CD14-positive monocyte (primary cell): ENCODE data around the gene MBNL2. TPM values are rescaled to one million over a fixed set of nuclear protein-coding genes. Genes with fewer than 3 reads are reported as not detected.

Experiments
- DNase-seq, 3 donors: peaks; one replicate each; pipeline ENCODE4 v3.0.0-alpha.2; 2011 to 2022
- H2AFZ ChIP-seq: 2 replicates; pipeline ENCODE4 v1.6.0; 2012; ENCODE audit warnings: mild to moderate bottlenecking, low read depth, low read length, inconsistent platforms; ENCODE audit not compliant: insufficient read depth, poor library complexity, severe bottlenecking
- H3K27ac ChIP-seq, 2 donors: 1 replicate in 1 of 2; 2 replicates in 1 of 2; pipeline ENCODE4 v1.5.1; 2012 to 2013; ENCODE audit warnings: low read length in 2 of 2, control low read depth in 1 of 2, inconsistent platforms in 1 of 2, low read depth in 1 of 2, mild to moderate bottlenecking in 1 of 2
- H3K27me3 ChIP-seq, 2 donors: one replicate each; pipeline versions ENCODE4 v1.6.0 to v1.6.1; 2011 to 2013; ENCODE audit warnings: low read length in 2 of 2; ENCODE audit not compliant: control insufficient read depth in 2 of 2, insufficient read depth in 2 of 2
- H3K36me3 ChIP-seq, 2 donors: replicated peaks in 1 of 2; 1 replicate in 1 of 2; 2 replicates in 1 of 2; pipeline versions ENCODE4 v1.5.1 to v1.6.1; 2012 to 2013; ENCODE audit warnings: low read length in 2 of 2, control low read depth in 1 of 2, inconsistent platforms in 1 of 2, mild to moderate bottlenecking in 1 of 2; ENCODE audit not compliant: insufficient read depth in 2 of 2, control insufficient read depth in 1 of 2
- H3K4me1 ChIP-seq, 2 donors: 1 replicate in 1 of 2; 2 replicates in 1 of 2; pipeline versions ENCODE4 v1.5.1 to v1.6.1; 2012 to 2013; ENCODE audit warnings: low read length in 2 of 2, control low read depth in 1 of 2, inconsistent platforms in 1 of 2, mild to moderate bottlenecking in 1 of 2, moderate library complexity in 1 of 2; ENCODE audit not compliant: insufficient read depth in 2 of 2, control insufficient read depth in 1 of 2
- H3K4me2 ChIP-seq: replicated peaks from 2 replicates; pipeline ENCODE3; 2012; ENCODE audit warnings: low read length, moderate library complexity, mild to moderate bottlenecking; ENCODE audit not compliant: poor library complexity, severe bottlenecking; ENCODE audit errors: extremely low read depth
- H3K4me3 ChIP-seq, 3 experiments: fragments of 200-600 bp in 1 of 3; sonication (generic) in 1 of 3; replicated peaks in 1 of 3; 1 replicate in 2 of 3; 2 replicates in 1 of 3; pipeline ENCODE4 v1.5.1; 2011 to 2013; ENCODE audit warnings: low read length in 3 of 3, mild to moderate bottlenecking in 3 of 3, control low read depth in 2 of 3, low read depth in 2 of 3, inconsistent platforms in 1 of 3, moderate library complexity in 1 of 3
- H3K79me2 ChIP-seq: 2 replicates; pipeline ENCODE4 v1.6.0; 2012; ENCODE audit warnings: mild to moderate bottlenecking, control low read depth, inconsistent platforms, low read length, moderate library complexity; ENCODE audit not compliant: insufficient read depth
- H3K9ac ChIP-seq: 2 replicates; pipeline ENCODE4 v1.6.0; 2017; ENCODE audit warnings: low read length, mild to moderate bottlenecking; ENCODE audit not compliant: insufficient read depth, poor library complexity, severe bottlenecking
- H3K9me3 ChIP-seq, 2 donors: replicated peaks in 1 of 2; 1 replicate in 1 of 2; 2 replicates in 1 of 2; pipeline versions ENCODE4 v1.5.1 to v1.6.1; 2012 to 2013; ENCODE audit warnings: low read length in 2 of 2, control low read depth in 1 of 2; ENCODE audit not compliant: control insufficient read depth in 1 of 2, insufficient read depth in 1 of 2
- H4K20me1 ChIP-seq: 2 replicates; pipeline ENCODE4 v1.6.0; 2012; ENCODE audit warnings: mild to moderate bottlenecking, low read length, control low read depth, moderate library complexity; ENCODE audit not compliant: insufficient read depth
- H3K27ac Mint-ChIP-seq, 7 donors: one replicate each; pipeline ENCODE4 v1.8.0; 2020; ENCODE audit warnings: mild to moderate bottlenecking in 7 of 7, mixed read lengths in 7 of 7, moderate library complexity in 6 of 7, inconsistent platforms in 2 of 7
- H3K27me3 Mint-ChIP-seq, 3 donors: one replicate each; pipeline ENCODE4 v1.8.0; 2021 to 2022; ENCODE audit warnings: low read depth in 3 of 3, mild to moderate bottlenecking in 3 of 3, mixed read lengths in 3 of 3, moderate library complexity in 3 of 3, inconsistent platforms in 1 of 3
- H3K36me3 Mint-ChIP-seq, 2 donors: one replicate each; pipeline ENCODE4 v1.8.0; 2020; ENCODE audit warnings: mixed read lengths in 2 of 2, inconsistent platforms in 1 of 2, mild to moderate bottlenecking in 1 of 2
- H3K4me1 Mint-ChIP-seq: one replicate; pipeline ENCODE4 v1.8.0; 2020; ENCODE audit warnings: mild to moderate bottlenecking, mixed read lengths
- H3K4me3 Mint-ChIP-seq, 2 donors: one replicate each; pipeline ENCODE4 v1.8.0; 2020; ENCODE audit warnings: mild to moderate bottlenecking in 2 of 2, mixed read lengths in 2 of 2, moderate library complexity in 1 of 2
- H3K9me3 Mint-ChIP-seq, 7 donors: one replicate each; pipeline ENCODE4 v1.8.0; 2020 to 2022; ENCODE audit warnings: mixed read lengths in 7 of 7, mild to moderate bottlenecking in 6 of 7, moderate library complexity in 6 of 7, inconsistent platforms in 2 of 7
- WGBS: methylation state at CpG from one replicate; pipeline ENCODE4 v1.1.5; 2013; ENCODE audit warnings: missing lambda C conversion rate; ENCODE audit not compliant: insufficient coverage; 5-methylcytosine and 5-hydroxymethylcytosine counted together
- intact Hi-C, 2 donors: fragments of 100-400 bp; cut with micrococcal nuclease; formaldehyde crosslinking; loops; one replicate each; pipeline versions ENCODE4 v1.15.0 to v1.15.1; 2023
- polyA plus RNA-seq, 3 donors: library from polyadenylated mRNA; depleted of rRNA in 1 of 3; unstranded in 2 of 3; stranded (reverse) in 1 of 3; fragments of 300-500 nt in 2 of 3; fragments of >200 nt in 1 of 3; fragmentation: Illumina TruSeq in 2 of 3; gene quantifications; 1 replicate in 2 of 3; 2 replicates in 1 of 3; pipeline ENCODE4 v1.2.3, GENCODE V29; 2012 to 2021
- TF ChIP-seq, protein P1 (sequence below): fragments of 200-600 bp; IDR thresholded peaks from one replicate; pipeline ENCODE4 v1.8.0; 2022; ENCODE audit warnings: antibody characterized with exemption, mild to moderate bottlenecking

Gene MBNL2
- polyA plus RNA-seq, 3 donors = 8.5 to 15.5 (median 13.4) TPM

DNA sequence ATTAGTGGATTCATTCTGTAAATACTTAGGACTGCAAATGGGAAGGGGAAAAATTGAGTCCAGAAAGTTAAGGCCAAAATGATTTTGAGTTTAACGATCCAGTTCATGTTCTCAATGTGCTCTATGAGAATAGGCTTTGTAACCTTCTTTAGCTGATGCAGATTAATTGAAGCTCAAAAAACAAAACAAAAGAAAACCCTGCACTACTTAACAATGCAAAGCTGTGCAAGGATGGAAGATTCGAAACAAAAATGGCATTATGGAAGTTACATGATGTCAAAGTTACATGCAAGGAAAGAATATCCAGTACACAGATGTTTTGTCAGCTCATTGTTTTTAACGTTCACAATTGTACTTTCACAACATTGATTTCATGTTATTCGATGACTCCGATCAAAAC is 132.7 kb downstream of the MBNL2 start:
- 94% methylated on average over 3 of the region's 5 CpGs for WGBS
- TF ChIP-seq, protein P1, sequence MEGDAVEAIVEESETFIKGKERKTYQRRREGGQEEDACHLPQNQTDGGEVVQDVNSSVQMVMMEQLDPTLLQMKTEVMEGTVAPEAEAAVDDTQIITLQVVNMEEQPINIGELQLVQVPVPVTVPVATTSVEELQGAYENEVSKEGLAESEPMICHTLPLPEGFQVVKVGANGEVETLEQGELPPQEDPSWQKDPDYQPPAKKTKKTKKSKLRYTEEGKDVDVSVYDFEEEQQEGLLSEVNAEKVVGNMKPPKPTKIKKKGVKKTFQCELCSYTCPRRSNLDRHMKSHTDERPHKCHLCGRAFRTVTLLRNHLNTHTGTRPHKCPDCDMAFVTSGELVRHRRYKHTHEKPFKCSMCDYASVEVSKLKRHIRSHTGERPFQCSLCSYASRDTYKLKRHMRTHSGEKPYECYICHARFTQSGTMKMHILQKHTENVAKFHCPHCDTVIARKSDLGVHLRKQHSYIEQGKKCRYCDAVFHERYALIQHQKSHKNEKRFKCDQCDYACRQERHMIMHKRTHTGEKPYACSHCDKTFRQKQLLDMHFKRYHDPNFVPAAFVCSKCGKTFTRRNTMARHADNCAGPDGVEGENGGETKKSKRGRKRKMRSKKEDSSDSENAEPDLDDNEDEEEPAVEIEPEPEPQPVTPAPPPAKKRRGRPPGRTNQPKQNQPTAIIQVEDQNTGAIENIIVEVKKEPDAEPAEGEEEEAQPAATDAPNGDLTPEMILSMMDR = no peak
- no peaks in the 10 kb centered on the region for H3K4me1 Mint-ChIP-seq
- no peak overlapping the region for H3K4me3 Mint-ChIP-seq
- DNase-seq = no peak
- H3K4me1 ChIP-seq = no peaks in the 10 kb centered on the region
- H3K27ac ChIP-seq = no peak overlapping the region
- H3K27me3 Mint-ChIP-seq = no peaks in the 10 kb centered on the region
- no peak overlapping the region for H3K4me3 ChIP-seq
- H3K9me3 Mint-ChIP-seq = peaks cover 0 to 3% (median 0%) of the 10 kb centered on the region in 7 donors
- H3K79me2 ChIP-seq = no peaks in the 10 kb centered on the region
- no peak overlapping the region for H2AFZ ChIP-seq
- no peak overlapping the region for H3K27ac Mint-ChIP-seq
- H3K4me2 ChIP-seq = no peak overlapping the region
- peaks cover 38 to 75% of the 10 kb centered on the region in 2 donors for H3K36me3 ChIP-seq
- no peaks in the 10 kb centered on the region for H3K9me3 ChIP-seq
- no peak overlapping the region for H3K9ac ChIP-seq
- H3K36me3 Mint-ChIP-seq = peaks cover 55 to 69% of the 10 kb centered on the region in 2 donors
- H3K27me3 ChIP-seq = no peaks in the 10 kb centered on the region
- intact Hi-C loops = loop anchor here in 1 of 2 donors (5.0 kb wide), 1 partner anchor 243 kb away; no protein-coding TSS in a partner anchor
- no peaks in the 10 kb centered on the region for H4K20me1 ChIP-seq

DNA sequence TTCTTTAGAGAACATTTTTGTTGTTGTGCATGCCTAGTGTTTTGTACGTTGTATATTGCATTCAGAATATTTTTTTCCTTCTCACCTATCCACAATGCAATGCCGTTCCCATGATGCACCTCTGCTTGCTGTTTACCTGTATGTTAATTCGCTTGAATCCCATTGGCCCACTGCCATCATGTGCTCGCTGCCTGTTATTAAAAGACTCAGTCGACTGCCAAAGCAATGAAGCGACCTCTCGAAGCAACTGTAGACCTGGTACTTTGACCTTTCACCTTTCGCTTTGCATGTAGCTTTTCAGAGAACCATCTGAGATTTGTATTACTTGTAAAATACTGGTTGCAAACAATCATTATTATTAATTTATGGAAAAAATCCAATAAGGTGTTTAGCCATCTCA is 134.5 kb downstream of the MBNL2 start:
- Mint-ChIP-seq H3K27me3 (no peaks in the 10 kb centered on the region), H3K4me3 (no peak overlapping the region), H3K4me1 (no peaks in the 10 kb centered on the region), H3K36me3 (peaks cover 53 to 70% of the 10 kb centered on the region in 2 donors), H3K9me3 (no peaks in the 10 kb centered on the region), H3K27ac (no peak overlapping the region)
- H3K36me3 ChIP-seq = peaks cover 40 to 71% of the 10 kb centered on the region in 2 donors
- H2AFZ ChIP-seq = no peak overlapping the region
- no peaks in the 10 kb centered on the region for H3K79me2 ChIP-seq
- H4K20me1 ChIP-seq = no peaks in the 10 kb centered on the region
- WGBS = 93% methylated on average over 5 of the region's 8 CpGs
- H3K4me1 ChIP-seq = no peaks in the 10 kb centered on the region
- no peak overlapping the region for H3K9ac ChIP-seq
- H3K27ac ChIP-seq = no peak overlapping the region
- intact Hi-C loops = loop anchor here in 1 of 2 donors (5.0 kb wide), 1 partner anchor 244 kb away; no protein-coding TSS in a partner anchor
- no peak overlapping the region for H3K4me3 ChIP-seq
- no peaks in the 10 kb centered on the region for H3K27me3 ChIP-seq
- TF ChIP-seq, protein P1 = no peak
- no peak overlapping the region for H3K4me2 ChIP-seq
- H3K9me3 ChIP-seq = no peaks in the 10 kb centered on the region
- no peak for DNase-seq
